Hepatocyte (in vitro differentiated cells): Measurements from ENCODE around the gene GATA2. TPM values are rescaled to one million over a fixed set of nuclear protein-coding genes. Genes with fewer than 3 reads are reported as not detected.

Source experiments
- DNase-seq: peaks from one replicate; pipeline ENCODE4 v3.0.0-alpha.2; 2016; ENCODE audit warnings: low spot score
- H2AFZ ChIP-seq: fragments of 200-600 bp; sonication (generic); 2 replicates; pipeline ENCODE4 v1.6.0; 2016; ENCODE audit warnings: antibody characterized with exemption, mild to moderate bottlenecking
- H3K27ac ChIP-seq: fragments of 200-600 bp; sonication (generic); 2 replicates; pipeline ENCODE4 v1.5.1; 2016; ENCODE audit warnings: mild to moderate bottlenecking
- H3K27me3 ChIP-seq: fragments of 200-600 bp; sonication (generic); 2 replicates; pipeline ENCODE4 v1.6.1; 2016
- H3K36me3 ChIP-seq: fragments of 200-600 bp; sonication (generic); replicated peaks from 2 replicates; pipeline ENCODE4 v1.5.1; 2016; ENCODE audit warnings: low read depth; ENCODE audit not compliant: insufficient read depth
- H3K4me1 ChIP-seq: fragments of 200-600 bp; sonication (generic); 2 replicates; pipeline ENCODE4 v1.5.1; 2016; ENCODE audit warnings: mild to moderate bottlenecking, moderate library complexity; ENCODE audit not compliant: insufficient read depth
- H3K4me2 ChIP-seq: fragments of 200-600 bp; sonication (generic); 2 replicates; pipeline ENCODE4 v1.6.0; 2016
- H3K4me3 ChIP-seq: fragments of 200-600 bp; sonication (generic); 2 replicates; pipeline ENCODE4 v1.5.1; 2016; ENCODE audit warnings: mild to moderate bottlenecking
- H3K79me2 ChIP-seq: fragments of 200-600 bp; sonication (generic); 2 replicates; pipeline ENCODE4 v1.6.0; 2017; ENCODE audit warnings: mild to moderate bottlenecking
- H3K9me2 ChIP-seq: fragments of 200-600 bp; sonication (generic); replicated peaks from 2 replicates; pipeline ENCODE4 v1.6.0; 2017; ENCODE audit warnings: mild to moderate bottlenecking; ENCODE audit not compliant: insufficient read depth
- H3K9me3 ChIP-seq: fragments of 200-600 bp; sonication (generic); 2 replicates; pipeline ENCODE4 v1.5.1; 2016; ENCODE audit warnings: low read depth, mild to moderate bottlenecking
- H4K20me1 ChIP-seq: fragments of 200-600 bp; sonication (generic); 2 replicates; pipeline ENCODE4 v1.6.0; 2016; ENCODE audit warnings: mild to moderate bottlenecking; ENCODE audit not compliant: insufficient read depth, poor library complexity, severe bottlenecking
- CTCF ChIP-seq: fragments of 200-600 bp; sonication (generic); IDR thresholded peaks from 2 replicates; pipeline ENCODE4 v1.5.1; 2016; ENCODE audit warnings: antibody characterized with exemption, mild to moderate bottlenecking; ENCODE audit not compliant: poor library complexity
- EZH2 ChIP-seq: fragments of 200-600 bp; sonication (generic); IDR thresholded peaks from 2 replicates; pipeline ENCODE4 v1.6.1; 2016; ENCODE audit warnings: antibody characterized with exemption, mild to moderate bottlenecking, borderline replicate concordance
- EZH2phosphoT487 ChIP-seq: fragments of 200-600 bp; sonication (generic); IDR thresholded peaks from one replicate; pipeline ENCODE4 v1.6.1; 2018; ENCODE audit warnings: antibody characterized with exemption, mild to moderate bottlenecking, low read depth, moderate library complexity; ENCODE audit not compliant: unreplicated experiment, severe bottlenecking
- WGBS: methylation state at CpG from one replicate; pipeline ENCODE4 v1.1.6; 2016; ENCODE audit warnings: low lambda C conversion rate; ENCODE audit errors: missing lambda C conversion rate; 5-methylcytosine and 5-hydroxymethylcytosine counted together
- polyA plus RNA-seq: library from polyadenylated mRNA; unstranded; fragments of >200 nt; fragmentation: Nextera tagmentation; extraction: Ambion mirVana; gene quantifications from 2 replicates; pipeline ENCODE4 v1.2.1, GENCODE V29; 2016
- total RNA-seq: library from RNA; depleted of rRNA; stranded (reverse); fragments of >200 nt; gene quantifications from 2 replicates; pipeline ENCODE4 v1.2.3, GENCODE V29; 2014

GATA2 gene
- total and polyA plus RNA-seq, 2 experiments from 2014 or later, result 2.4 to 2.6 TPM

- WGBS, result no CpG with 5 or more reads among the region's 1 CpG
- H3K4me3 ChIP-seq, result no peak overlapping the region
- peaks cover 24% of the 10 kb centered on the region for H3K27me3 ChIP-seq
- no peak overlapping the region for H3K4me2 ChIP-seq
- H3K36me3 ChIP-seq, result no peaks in the 10 kb centered on the region
- DNase-seq, result no peak
- no peaks in the 10 kb centered on the region for H3K9me2 ChIP-seq
- H3K4me1 ChIP-seq, result no peaks in the 10 kb centered on the region
- H2AFZ ChIP-seq, result no peak overlapping the region
- no peak overlapping the region for H3K27ac ChIP-seq
- no peaks in the 10 kb centered on the region for H4K20me1 ChIP-seq
- no peaks in the 10 kb centered on the region for H3K9me3 ChIP-seq
- no peaks in the 10 kb centered on the region for H3K79me2 ChIP-seq
- TF ChIP-seq EZH2phosphoT487 (no peak), EZH2 (no peak), CTCF (no peak)
These were observed 28.3 kb downstream of the GATA2 start for GRCh38 chr3:128464702-128465101.

- 80% methylated on average over 7 of the region's 7 CpGs for WGBS
- H3K4me3 ChIP-seq, result no peak overlapping the region
- H3K9me2 ChIP-seq, result no peaks in the 10 kb centered on the region
- DNase-seq, result no peak
- H2AFZ ChIP-seq, result no peak overlapping the region
- no peaks in the 10 kb centered on the region for H3K79me2 ChIP-seq
- H3K27ac ChIP-seq, result no peak overlapping the region
- H3K4me1 ChIP-seq, result no peaks in the 10 kb centered on the region
- no peak overlapping the region for H3K4me2 ChIP-seq
- peaks cover 24% of the 10 kb centered on the region for H3K27me3 ChIP-seq
- H4K20me1 ChIP-seq, result no peaks in the 10 kb centered on the region
- H3K9me3 ChIP-seq, result no peaks in the 10 kb centered on the region
- H3K36me3 ChIP-seq, result no peaks in the 10 kb centered on the region
- TF ChIP-seq EZH2phosphoT487, result no peak
- no peak for TF ChIP-seq CTCF
- no peak for TF ChIP-seq EZH2
These were observed 28.8 kb downstream of the GATA2 start for GRCh38 chr3:128464188-128464587.

- Histone ChIP-seq H3K9me3 (no peaks in the 10 kb centered on the region), H4K20me1 (no peaks in the 10 kb centered on the region), H2AFZ (no peak overlapping the region), H3K4me1 (no peaks in the 10 kb centered on the region), H3K4me3 (no peak overlapping the region), H3K9me2 (no peaks in the 10 kb centered on the region), H3K27me3 (peaks cover 24% of the 10 kb centered on the region), H3K4me2 (no peak overlapping the region), H3K27ac (no peak overlapping the region), H3K79me2 (no peaks in the 10 kb centered on the region), H3K36me3 (no peaks in the 10 kb centered on the region)
- TF ChIP-seq CTCF (no peak), EZH2phosphoT487 (no peak), EZH2 (no peak)
- no peak for DNase-seq
- WGBS, result 93% methylated on average over 10 of the region's 10 CpGs
These were observed 29.2 kb downstream of the GATA2 start for GRCh38 chr3:128463771-128464170.

GRCh38 chr3:128463354-128463753 is 29.6 kb downstream of the GATA2 start:
- Histone ChIP-seq H3K4me3 (no peak overlapping the region), H3K36me3 (no peaks in the 10 kb centered on the region), H2AFZ (no peak overlapping the region), H4K20me1 (no peaks in the 10 kb centered on the region), H3K4me1 (no peaks in the 10 kb centered on the region), H3K79me2 (no peaks in the 10 kb centered on the region), H3K27ac (no peak overlapping the region), H3K9me2 (no peaks in the 10 kb centered on the region), H3K9me3 (no peaks in the 10 kb centered on the region), H3K4me2 (no peak overlapping the region), H3K27me3 (peaks cover 24% of the 10 kb centered on the region)
- TF ChIP-seq EZH2 (no peak), CTCF (no peak), EZH2phosphoT487 (no peak)
- WGBS, result 79% methylated on average over 6 of the region's 11 CpGs
- no peak for DNase-seq
